ENCODE results near the gene TMEM168. TPM values are rescaled to one million over a fixed set of nuclear protein-coding genes. Genes with fewer than 3 reads are reported as not detected.
"Not testable (repeated sequence)": the region's sequence is repeated elsewhere in the genome, so short reads cannot be mapped to it uniquely, and the experiment has no call there.

Gene TMEM168
- total RNA-seq, 5 donors from 2014 or later (not counting 1 experiment from before 2014, with no cell fraction given): 16.0 to 24.1 (median 20.3) TPM

DNA sequence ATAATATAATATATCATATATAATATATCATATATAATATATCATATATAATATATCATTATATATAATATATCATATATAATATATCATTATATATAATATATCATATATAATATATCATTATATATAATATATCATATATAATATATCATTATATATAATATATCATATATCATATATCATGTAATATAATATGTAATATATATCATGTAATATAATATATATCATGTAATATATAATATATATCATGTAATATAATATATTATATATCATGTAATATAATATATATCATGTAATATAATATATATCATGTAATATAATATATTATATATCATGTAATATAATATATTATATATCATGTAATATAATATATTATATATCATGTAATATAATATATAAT, 6.4 kb upstream of the TMEM168 start:
- DNase-seq; POLR2A ChIA-PET; H3K36me3 Mint-ChIP-seq; H3K27me3 ChIP-seq (replicated peaks in 1 of 2; ENCODE audit: control insufficient read depth in 2 of 2, extremely low read depth in 1 of 2, insufficient read depth in 2 of 2, low read length in 1 of 2); H3K4me1 ChIP-seq (ENCODE audit: control insufficient read depth in 1 of 2, extremely low read depth in 1 of 2, insufficient read depth in 2 of 2, low read length in 2 of 2); H3K4me3 ChIP-seq (ENCODE audit: control insufficient read depth in 1 of 2, extremely low read depth in 1 of 2, low read length in 1 of 2); H3K9me3 ChIP-seq; ATAC-seq (replicated peaks in 1 of 4); H3K36me3 ChIP-seq (ENCODE audit: control insufficient read depth in 2 of 2, extremely low read depth in 1 of 2, insufficient read depth in 1 of 2, low read length in 1 of 2); H3K9me3 Mint-ChIP-seq; H3K27ac Mint-ChIP-seq; H3K4me1 Mint-ChIP-seq; CTCF ChIA-PET; H3K4me3 Mint-ChIP-seq; H3K27me3 Mint-ChIP-seq; H3K27ac ChIP-seq (ENCODE audit: low read length): not testable (repeated sequence)

GRCh38 chr7:112792441-112792840, 2.2 kb upstream of the TMEM168 start:
- WGBS (ENCODE audit: insufficient coverage): 100% methylated on average over 2 of the region's 3 CpGs
- ATAC-seq (replicated peaks in 1 of 4) (no peak), DNase-seq (no peak)
- ChIA-PET POLR2A (no interaction called here), CTCF (no interaction called here)
- Histone ChIP-seq H3K27me3 (replicated peaks in 1 of 2; ENCODE audit: control insufficient read depth in 2 of 2, extremely low read depth in 1 of 2, insufficient read depth in 2 of 2, low read length in 1 of 2) (peaks cover 0 to 2% of the 10 kb centered on the region in 2 experiments), H3K27ac (ENCODE audit: low read length) (no peak overlapping the region), H3K9me3 (no peaks in the 10 kb centered on the region), H3K36me3 (ENCODE audit: control insufficient read depth in 2 of 2, extremely low read depth in 1 of 2, insufficient read depth in 1 of 2, low read length in 1 of 2) (no peaks in the 10 kb centered on the region), H3K4me3 (ENCODE audit: control insufficient read depth in 1 of 2, extremely low read depth in 1 of 2, low read length in 1 of 2) (no peak overlapping the region), H3K4me1 (ENCODE audit: control insufficient read depth in 1 of 2, extremely low read depth in 1 of 2, insufficient read depth in 2 of 2, low read length in 2 of 2) (peaks cover 10 to 11% of the 10 kb centered on the region in 2 experiments)
- Mint-ChIP-seq H3K9me3 (no peaks in the 10 kb centered on the region), H3K4me1 (peaks cover 25 to 34% (median 30%) of the 10 kb centered on the region in 3 donors), H3K36me3 (peaks cover 5% of the 10 kb centered on the region), H3K27ac (no peak overlapping the region), H3K4me3 (peak overlapping the region in 1 of 3 donors; percentile 6), H3K27me3 (no peaks in the 10 kb centered on the region)

GRCh38 chr7:112791465-112792168, 1.4 kb upstream of the TMEM168 start:
- 94% methylated on average over 4 of the region's 15 CpGs for WGBS (ENCODE audit: insufficient coverage)
- DNase-seq (no peak), ATAC-seq (replicated peaks in 1 of 4) (no peak)
- peak overlapping the region; percentile 83 to 94 (median 88) for H3K4me3 Mint-ChIP-seq
- no peak overlapping the region for H3K27ac ChIP-seq (ENCODE audit: low read length)
- POLR2A ChIA-PET: interaction anchor here in 1 of 2 donors (0.5 kb wide), 1 partner anchor 38 kb away, joined by 3 read pairs; no protein-coding TSS in a partner anchor
- H3K9me3 ChIP-seq: no peaks in the 10 kb centered on the region
- H3K4me1 Mint-ChIP-seq: peaks cover 31 to 39% (median 38%) of the 10 kb centered on the region in 3 donors
- peaks cover 10 to 11% of the 10 kb centered on the region in 2 experiments for H3K4me1 ChIP-seq (ENCODE audit: control insufficient read depth in 1 of 2, extremely low read depth in 1 of 2, insufficient read depth in 2 of 2, low read length in 2 of 2)
- peaks cover 8% of the 10 kb centered on the region for H3K36me3 Mint-ChIP-seq
- CTCF ChIA-PET: no interaction called here
- no peak overlapping the region for H3K27ac Mint-ChIP-seq
- H3K27me3 Mint-ChIP-seq: no peaks in the 10 kb centered on the region
- H3K36me3 ChIP-seq (ENCODE audit: control insufficient read depth in 2 of 2, extremely low read depth in 1 of 2, insufficient read depth in 1 of 2, low read length in 1 of 2): no peaks in the 10 kb centered on the region
- no peak overlapping the region for H3K4me3 ChIP-seq (ENCODE audit: control insufficient read depth in 1 of 2, extremely low read depth in 1 of 2, low read length in 1 of 2)
- H3K27me3 ChIP-seq (replicated peaks in 1 of 2; ENCODE audit: control insufficient read depth in 2 of 2, extremely low read depth in 1 of 2, insufficient read depth in 2 of 2, low read length in 1 of 2): peaks cover 0 to 2% of the 10 kb centered on the region in 2 experiments
- no peaks in the 10 kb centered on the region for H3K9me3 Mint-ChIP-seq

GRCh38 chr7:112790586-112791003, 402 bp upstream of the TMEM168 start:
- 0% methylated on average over 1 of the region's 12 CpGs for WGBS (ENCODE audit: insufficient coverage)
- peak in 2 of 4 experiments; percentile 5 to 19 for ATAC-seq (replicated peaks in 1 of 4)
- H3K27ac ChIP-seq (ENCODE audit: low read length): no peak overlapping the region
- peak overlapping the region; percentile 83 to 94 (median 88) for H3K4me3 Mint-ChIP-seq
- no peaks in the 10 kb centered on the region for H3K9me3 ChIP-seq
- H3K4me1 ChIP-seq (ENCODE audit: control insufficient read depth in 1 of 2, extremely low read depth in 1 of 2, insufficient read depth in 2 of 2, low read length in 2 of 2): peaks cover 10 to 11% of the 10 kb centered on the region in 2 experiments
- peak overlapping the region; percentile 86 to 88 for H3K27ac Mint-ChIP-seq
- H3K36me3 Mint-ChIP-seq: peaks cover 8% of the 10 kb centered on the region
- no peaks in the 10 kb centered on the region for H3K27me3 Mint-ChIP-seq
- ChIA-PET CTCF (no interaction called here), POLR2A (interaction anchor here (0.6 to 0.7 kb wide), 2 partner anchors 52 to 340 kb away, joined by 3 to 4 read pairs; partner anchors contain the start of gene IFRD1 (in 1 of the 2))
- peaks cover 0 to 2% of the 10 kb centered on the region in 2 experiments for H3K27me3 ChIP-seq (replicated peaks in 1 of 2; ENCODE audit: control insufficient read depth in 2 of 2, extremely low read depth in 1 of 2, insufficient read depth in 2 of 2, low read length in 1 of 2)
- peaks cover 39 to 45% (median 43%) of the 10 kb centered on the region in 3 donors for H3K4me1 Mint-ChIP-seq
- H3K36me3 ChIP-seq (ENCODE audit: control insufficient read depth in 2 of 2, extremely low read depth in 1 of 2, insufficient read depth in 1 of 2, low read length in 1 of 2): no peaks in the 10 kb centered on the region
- H3K4me3 ChIP-seq (ENCODE audit: control insufficient read depth in 1 of 2, extremely low read depth in 1 of 2, low read length in 1 of 2): peak overlapping the region; percentile 98 to 99
- DNase-seq: no peak
- H3K9me3 Mint-ChIP-seq: no peaks in the 10 kb centered on the region

DNA sequence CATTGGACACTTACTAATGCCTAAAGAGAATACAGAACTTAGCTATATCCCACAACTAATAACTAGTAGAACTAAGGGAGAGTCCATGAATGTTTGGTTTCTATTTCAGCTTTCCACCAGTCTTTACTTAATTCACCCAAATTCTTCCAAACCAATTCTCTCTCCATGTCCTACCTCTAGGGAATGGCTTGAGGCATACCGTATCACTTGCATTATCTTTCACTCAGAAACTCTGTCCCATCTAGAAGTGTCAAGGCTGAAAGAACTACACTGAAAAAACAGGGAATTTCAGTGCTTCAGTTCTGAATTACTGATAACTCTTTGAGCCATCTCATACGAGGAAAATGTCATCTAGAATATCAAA, 758 bp downstream of the TMEM168 start:
- WGBS (ENCODE audit: insufficient coverage): 0% methylated on average over 2 of the region's 2 CpGs
- peak overlapping the region; percentile 83 to 94 (median 88) for H3K4me3 Mint-ChIP-seq
- H3K4me1 Mint-ChIP-seq: peaks cover 39 to 48% (median 47%) of the 10 kb centered on the region in 3 donors
- Histone ChIP-seq H3K27ac (ENCODE audit: low read length) (peak overlapping the region; percentile 86), H3K4me1 (ENCODE audit: control insufficient read depth in 1 of 2, extremely low read depth in 1 of 2, insufficient read depth in 2 of 2, low read length in 2 of 2) (peaks cover 10 to 11% of the 10 kb centered on the region in 2 experiments), H3K27me3 (replicated peaks in 1 of 2; ENCODE audit: control insufficient read depth in 2 of 2, extremely low read depth in 1 of 2, insufficient read depth in 2 of 2, low read length in 1 of 2) (peaks cover 0 to 2% of the 10 kb centered on the region in 2 experiments), H3K9me3 (no peaks in the 10 kb centered on the region), H3K4me3 (ENCODE audit: control insufficient read depth in 1 of 2, extremely low read depth in 1 of 2, low read length in 1 of 2) (peak overlapping the region; percentile 98 to 99), H3K36me3 (ENCODE audit: control insufficient read depth in 2 of 2, extremely low read depth in 1 of 2, insufficient read depth in 1 of 2, low read length in 1 of 2) (peaks cover 0 to 3% of the 10 kb centered on the region in 2 donors)
- ChIA-PET POLR2A (interaction anchor here in 1 of 2 donors (0.9 kb wide), 1 partner anchor 338 kb away, joined by 3 read pairs; no protein-coding TSS in a partner anchor), CTCF (no interaction called here)
- ATAC-seq (replicated peaks in 1 of 4): no peak
- no peaks in the 10 kb centered on the region for H3K9me3 Mint-ChIP-seq
- no peaks in the 10 kb centered on the region for H3K27me3 Mint-ChIP-seq
- peaks cover 11% of the 10 kb centered on the region for H3K36me3 Mint-ChIP-seq
- DNase-seq: no peak
- peak overlapping the region; percentile 86 to 88 for H3K27ac Mint-ChIP-seq

- Mint-ChIP-seq H3K27me3 (no peaks in the 10 kb centered on the region), H3K4me1 (peaks cover 42 to 52% (median 48%) of the 10 kb centered on the region in 3 donors), H3K36me3 (peaks cover 16% of the 10 kb centered on the region), H3K9me3 (no peaks in the 10 kb centered on the region), H3K4me3 (peak overlapping the region; percentile 83 to 94 (median 88)), H3K27ac (peak overlapping the region; percentile 1 to 69)
- H3K27ac ChIP-seq (ENCODE audit: low read length): no peak overlapping the region
- POLR2A ChIA-PET: interaction anchor here in 1 of 2 donors (0.9 kb wide), 1 partner anchor 338 kb away, joined by 3 read pairs; no protein-coding TSS in a partner anchor
- CTCF ChIA-PET: no interaction called here
- H3K27me3 ChIP-seq (replicated peaks in 1 of 2; ENCODE audit: control insufficient read depth in 2 of 2, extremely low read depth in 1 of 2, insufficient read depth in 2 of 2, low read length in 1 of 2): peaks cover 0 to 2% of the 10 kb centered on the region in 2 experiments
- WGBS (ENCODE audit: insufficient coverage): 100% methylated on average over 3 of the region's 3 CpGs
- H3K9me3 ChIP-seq: no peaks in the 10 kb centered on the region
- DNase-seq: no peak
- peaks cover 10 to 11% of the 10 kb centered on the region in 2 experiments for H3K4me1 ChIP-seq (ENCODE audit: control insufficient read depth in 1 of 2, extremely low read depth in 1 of 2, insufficient read depth in 2 of 2, low read length in 2 of 2)
- H3K36me3 ChIP-seq (ENCODE audit: control insufficient read depth in 2 of 2, extremely low read depth in 1 of 2, insufficient read depth in 1 of 2, low read length in 1 of 2): peaks cover 0 to 5% of the 10 kb centered on the region in 2 donors
- no peak for ATAC-seq (replicated peaks in 1 of 4)
- peak overlapping the region in 1 of 2 donors; percentile 98 for H3K4me3 ChIP-seq (ENCODE audit: control insufficient read depth in 1 of 2, extremely low read depth in 1 of 2, low read length in 1 of 2)
Observed at GRCh38 chr7:112788778-112789343, 1.3 kb downstream of the TMEM168 start.

All from T-cell (primary cell).